ENCODE measurements around the gene IFNA21. TPM values are rescaled to one million over a fixed set of nuclear protein-coding genes. Genes with fewer than 3 reads are reported as not detected.
"Not testable (repeated sequence)": the region's sequence is repeated elsewhere in the genome, so short reads cannot be mapped to it uniquely, and the experiment has no call there.

IFNA21 gene
- total RNA-seq (2021; fragmentation: NEBNext Ultra II Directional; extraction: Animal tissue kit (Norgen Biotek cat#: 25700)) = not detected in 2 replicates
- polyA plus RNA-seq (2011; rRNA removed) = not detected in 2 replicates
- not detected for polyA plus RNA-seq (2011; cell fraction: cytosol; rRNA removed)
- not detected for polyA plus RNA-seq (2011; cell fraction: nucleus; rRNA removed)
- polyA plus RNA-seq (2012, experiment 1 of 2) = not detected in 4 replicates
- polyA plus RNA-seq (2012, experiment 2 of 2) = not detected
- not detected for polyA plus RNA-seq (2013, experiment 1 of 2)
- polyA plus RNA-seq (2013, experiment 2 of 2) = not detected
- polyA minus RNA-seq (2011; rRNA and poly(A)+ RNA removed) = not detected in 2 replicates
- polyA minus RNA-seq (2011; cell fraction: cytosol; rRNA and poly(A)+ RNA removed) = not detected
- polyA minus RNA-seq (2011; cell fraction: nucleus; rRNA and poly(A)+ RNA removed) = not detected
- long read RNA-seq, experiment 1 = 0 reads
- long read RNA-seq, experiment 2 = 0 reads

- H3K9ac ChIP-seq (replicated peaks in 1 of 4; ENCODE audit: extremely low read depth in 1 of 4, low read depth in 3 of 4, low read length in 3 of 4); H3K4me1 ChIP-seq (replicated peaks in 1 of 4; ENCODE audit: control insufficient read depth in 3 of 4, insufficient read depth in 4 of 4, low read length in 3 of 4); H3K4ac ChIP-seq (replicated peaks; ENCODE audit: insufficient read length, low read depth, low read length); H3K27me3 ChIP-seq (replicated peaks in 1 of 4; ENCODE audit: control insufficient read depth in 3 of 4, extremely low read depth in 1 of 4, insufficient read depth in 3 of 4, low read length in 3 of 4); H3K4me3 ChIP-seq (ENCODE audit: extremely low read depth in 1 of 4, insufficient read depth in 2 of 4, low read depth in 3 of 4, low read length in 4 of 4); H2BK15ac ChIP-seq (ENCODE audit: low read length); POLR2A ChIA-PET (ENCODE audit: partially characterized antibody); H2BK5ac ChIP-seq (ENCODE audit: low read depth, low read length); H3K9me3 ChIP-seq (ENCODE audit: insufficient read depth in 2 of 2, low read depth in 1 of 2, low read length in 1 of 2); H2AFZ ChIP-seq (ENCODE audit: low read length); H3K36me3 ChIP-seq (ENCODE audit: control insufficient read depth in 2 of 4, insufficient read depth in 4 of 4, low read length in 3 of 4); H3K56ac ChIP-seq (replicated peaks; ENCODE audit: insufficient read length, low read depth, low read length); H3K4me2 ChIP-seq (ENCODE audit: insufficient read depth in 1 of 2, low read depth in 2 of 2, low read length in 2 of 2); H2BK20ac ChIP-seq (ENCODE audit: low read length); H4K8ac ChIP-seq (ENCODE audit: extremely low read depth, insufficient read depth, low read length); H4K5ac ChIP-seq (ENCODE audit: insufficient read length, low read depth, low read length); H3K14ac ChIP-seq (ENCODE audit: insufficient read length); H4K91ac ChIP-seq (replicated peaks; ENCODE audit: insufficient read length, low read length); H2BK120ac ChIP-seq (replicated peaks; ENCODE audit: low read depth, low read length); H4K20me1 ChIP-seq (replicated peaks in 1 of 2; ENCODE audit: control insufficient read depth in 1 of 2, insufficient read depth in 2 of 2, low read length in 2 of 2); CTCF ChIA-PET (ENCODE audit: partially characterized antibody); H3K79me1 ChIP-seq (ENCODE audit: low read depth, low read length); H3K79me2 ChIP-seq (ENCODE audit: control insufficient read depth in 1 of 2, insufficient read depth in 2 of 2, low read length in 2 of 2); H2AK5ac ChIP-seq (ENCODE audit: low read depth, low read length); H3K23me2 ChIP-seq (ENCODE audit: low read depth, low read length); FAIRE-seq; DNase-seq (ENCODE audit: low read depth in 1 of 2, low spot score in 2 of 2); H2BK12ac ChIP-seq (ENCODE audit: low read depth, low read length); H3K27ac ChIP-seq (ENCODE audit: low read depth, low read length); H3K18ac ChIP-seq (ENCODE audit: extremely low read depth, low read length); H3K23ac ChIP-seq (ENCODE audit: insufficient read length): not testable (repeated sequence)
- 87% methylated on average over 2 of the region's 2 CpGs; no CpG with 5 or more reads in 1 of the 2 experiments for WGBS, 2 experiments (ENCODE audit: extremely low coverage in 1 of 2, insufficient coverage in 1 of 2, insufficient read length in 1 of 2, insufficient replicate concordance in 2 of 2, low coverage in 1 of 2, low lambda C conversion rate in 2 of 2, missing lambda C conversion rate in 1 of 2)
These were observed at the start of gene IFNA21 for GRCh38 chr9:21166560-21166959. IFNA21 (minus strand) TSS chr9:21166660; CDS start chr9:21166612, 48 bp downstream.

All from H1 (cell line).